Measurements from ENCODE around the gene SDE2. TPM values are rescaled to one million over a fixed set of nuclear protein-coding genes. Genes with fewer than 3 reads are reported as not detected.

Gene SDE2
- total RNA-seq, 1 experiment from 2014 or later, result 18.3 TPM

GRCh38 chr1:225981714-225982113, 17.4 kb downstream of the SDE2 start:
- no peaks in the 10 kb centered on the region for H3K27me3 ChIP-seq (ENCODE audit: control insufficient read depth, insufficient read depth, low read length)
- no peak overlapping the region for H3K27ac ChIP-seq (ENCODE audit: low read length)
- CTCF ChIA-PET, result interaction anchor here (0.7 kb wide), 1 partner anchor 204 kb away, joined by 4 read pairs; the partner anchor contains the start of gene SRP9
- in situ Hi-C loops (cut with HindIII; ENCODE audit: low pct_unique_long_range_greater_than_20kb, low sequenced_read_pairs), result no loop called here
- intact Hi-C loops (cut with micrococcal nuclease; ENCODE audit: unreplicated experiment), result no loop called here
- no TSS peak for BruUV-seq (replicated peaks)
- no peak overlapping the region for H3K4me3 ChIP-seq (ENCODE audit: low read depth in 2 of 2, low read length in 2 of 2)
- H3K9me3 ChIP-seq (ENCODE audit: control insufficient read depth, insufficient read depth, low read depth, low read length), result 0 out of 2 replicates have a peak, but pooled peaks cover 3% of the 10 kb centered on the region
- peaks cover 33% of the 10 kb centered on the region for H3K36me3 ChIP-seq (ENCODE audit: control insufficient read depth, insufficient read depth, low read length)
- H3K4me1 ChIP-seq (ENCODE audit: control insufficient read depth, insufficient read depth, low read length), result no peaks in the 10 kb centered on the region
- ATAC-seq, result no peak
- no peak for DNase-seq (ENCODE audit: low read depth, low spot score)
- no peak for TF ChIP-seq TCF7L2 (IDR thresholded peaks at IDR 0.05; ENCODE audit: low read depth, low read length)
- TF ChIP-seq REST (IDR thresholded peaks at IDR 0.05; ENCODE audit: insufficient read depth in 1 of 2, low read depth in 2 of 2, low read length in 1 of 2), result no peak
- TF ChIP-seq SIN3A (IDR thresholded peaks at IDR 0.05; ENCODE audit: borderline replicate concordance, insufficient read depth, low read depth, low read length), result no peak
- TF ChIP-seq POLR2AphosphoS5 (IDR thresholded peaks at IDR 0.05; ENCODE audit: low read depth, low read length), result no peak
- TF ChIP-seq CTCF (IDR thresholded peaks at IDR 0.05), result no peak
- POLR2A ChIA-PET, result no interaction called here

- ATAC-seq, result no peak
- TF ChIP-seq POLR2AphosphoS5 (IDR thresholded peaks at IDR 0.05; ENCODE audit: low read depth, low read length), result no peak
- no peak for TF ChIP-seq TCF7L2 (IDR thresholded peaks at IDR 0.05; ENCODE audit: low read depth, low read length)
- no peak for TF ChIP-seq CTCF (IDR thresholded peaks at IDR 0.05)
- TF ChIP-seq SIN3A (IDR thresholded peaks at IDR 0.05; ENCODE audit: borderline replicate concordance, insufficient read depth, low read depth, low read length), result no peak
- TF ChIP-seq REST (IDR thresholded peaks at IDR 0.05; ENCODE audit: insufficient read depth in 1 of 2, low read depth in 2 of 2, low read length in 1 of 2), result no peak
- ChIA-PET CTCF (no interaction called here), POLR2A (no interaction called here)
- H3K36me3 ChIP-seq (ENCODE audit: control insufficient read depth, insufficient read depth, low read length), result peaks cover 20% of the 10 kb centered on the region
- intact Hi-C loops (cut with micrococcal nuclease; ENCODE audit: unreplicated experiment), result no loop called here
- no peak for DNase-seq (ENCODE audit: low read depth, low spot score)
- H3K27me3 ChIP-seq (ENCODE audit: control insufficient read depth, insufficient read depth, low read length), result no peaks in the 10 kb centered on the region
- no peak overlapping the region for H3K27ac ChIP-seq (ENCODE audit: low read length)
- BruUV-seq (replicated peaks), result no TSS peak
- H3K9me3 ChIP-seq (ENCODE audit: control insufficient read depth, insufficient read depth, low read depth, low read length), result 0 out of 2 replicates have a peak, but pooled peaks cover 3% of the 10 kb centered on the region
- in situ Hi-C loops (cut with HindIII; ENCODE audit: low pct_unique_long_range_greater_than_20kb, low sequenced_read_pairs), result no loop called here
- H3K4me3 ChIP-seq (ENCODE audit: low read depth in 2 of 2, low read length in 2 of 2), result no peak overlapping the region
- H3K4me1 ChIP-seq (ENCODE audit: control insufficient read depth, insufficient read depth, low read length), result no peaks in the 10 kb centered on the region
These were observed 18.9 kb downstream of the SDE2 start for GRCh38 chr1:225980005-225980836.
